Testis (tissue), 2 donors: ENCODE data around the gene SLC24A3.

Experiments
- POLR2A ChIP-seq: fragments of 450-650 bp; IDR thresholded peaks from one replicate; pipeline ENCODE4 v1.6.1; 2017; ENCODE audit warnings: antibody characterized with exemption, mild to moderate bottlenecking, moderate library complexity
- TF ChIP-seq, protein P1 (sequence below), 3 experiments: fragments of 450-650 bp in 2 of 3; fragments of 200-600 bp in 1 of 3; sonication (generic) in 1 of 3; IDR thresholded peaks; one replicate each; pipeline ENCODE4 v1.5.1; 2016 to 2019; ENCODE audit warnings: antibody characterized with exemption in 3 of 3, mild to moderate bottlenecking in 2 of 3, moderate library complexity in 1 of 3

DNA sequence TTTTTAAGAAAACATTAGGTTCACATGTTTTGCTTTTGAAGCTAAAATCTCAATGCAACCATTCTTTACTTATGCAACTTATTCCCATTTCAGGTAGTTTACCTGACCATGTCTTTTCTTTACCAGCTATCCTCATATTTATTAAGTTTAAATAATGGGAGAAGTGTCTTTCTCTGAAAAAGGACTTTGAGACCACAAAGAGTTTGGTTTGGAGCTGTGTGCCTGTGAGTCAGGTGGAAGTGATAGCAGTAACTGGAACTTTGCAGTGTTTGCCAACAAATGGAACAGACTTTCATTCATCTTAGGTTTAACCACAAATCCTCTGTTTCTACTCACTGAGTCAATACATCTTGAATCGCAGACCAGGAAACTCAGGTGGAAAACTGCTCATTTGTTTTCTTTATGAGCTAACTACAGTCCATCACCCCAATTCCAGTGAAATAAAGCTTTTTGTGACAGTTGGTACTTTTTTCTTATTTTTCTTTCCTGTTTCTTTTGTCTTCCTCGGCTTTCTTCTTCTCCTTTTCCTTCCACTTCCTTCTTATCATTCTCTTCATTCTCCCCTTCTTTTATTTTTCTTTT lies 397.3 kb downstream of the SLC24A3 start:
- TF ChIP-seq, protein P1, sequence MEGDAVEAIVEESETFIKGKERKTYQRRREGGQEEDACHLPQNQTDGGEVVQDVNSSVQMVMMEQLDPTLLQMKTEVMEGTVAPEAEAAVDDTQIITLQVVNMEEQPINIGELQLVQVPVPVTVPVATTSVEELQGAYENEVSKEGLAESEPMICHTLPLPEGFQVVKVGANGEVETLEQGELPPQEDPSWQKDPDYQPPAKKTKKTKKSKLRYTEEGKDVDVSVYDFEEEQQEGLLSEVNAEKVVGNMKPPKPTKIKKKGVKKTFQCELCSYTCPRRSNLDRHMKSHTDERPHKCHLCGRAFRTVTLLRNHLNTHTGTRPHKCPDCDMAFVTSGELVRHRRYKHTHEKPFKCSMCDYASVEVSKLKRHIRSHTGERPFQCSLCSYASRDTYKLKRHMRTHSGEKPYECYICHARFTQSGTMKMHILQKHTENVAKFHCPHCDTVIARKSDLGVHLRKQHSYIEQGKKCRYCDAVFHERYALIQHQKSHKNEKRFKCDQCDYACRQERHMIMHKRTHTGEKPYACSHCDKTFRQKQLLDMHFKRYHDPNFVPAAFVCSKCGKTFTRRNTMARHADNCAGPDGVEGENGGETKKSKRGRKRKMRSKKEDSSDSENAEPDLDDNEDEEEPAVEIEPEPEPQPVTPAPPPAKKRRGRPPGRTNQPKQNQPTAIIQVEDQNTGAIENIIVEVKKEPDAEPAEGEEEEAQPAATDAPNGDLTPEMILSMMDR (IDR thresholded peaks at IDR 0.05): no peak
- TF ChIP-seq POLR2A: no peak
